Neural progenitor cell (in vitro differentiated cells): Measurements from ENCODE around the gene COLEC12. TPM values are rescaled to one million over a fixed set of nuclear protein-coding genes. Genes with fewer than 3 reads are reported as not detected.

Experiments
- DNase-seq: peaks from one replicate; pipeline ENCODE4 v3.0.0-alpha.2; 2016; ENCODE audit warnings: low spot score
- H2AFZ ChIP-seq: fragments of 200-600 bp; sonication (generic); replicated peaks from 2 replicates; pipeline ENCODE4 v1.6.1; 2016; ENCODE audit warnings: antibody characterized with exemption
- H3F3A ChIP-seq: fragments of 200-600 bp; sonication (generic); 2 replicates; pipeline ENCODE4 v1.6.1; 2016; ENCODE audit warnings: antibody characterized with exemption, low read depth
- H3K27ac ChIP-seq: fragments of 200-600 bp; sonication (generic); 2 replicates; pipeline ENCODE4 v1.5.1; 2016; ENCODE audit warnings: mild to moderate bottlenecking
- H3K27me3 ChIP-seq: fragments of 200-600 bp; sonication (generic); 2 replicates; pipeline ENCODE4 v1.6.1; 2016; ENCODE audit warnings: mild to moderate bottlenecking, moderate library complexity
- H3K36me3 ChIP-seq: fragments of 200-600 bp; sonication (generic); 2 replicates; pipeline ENCODE4 v1.5.1; 2016
- H3K4me1 ChIP-seq: fragments of 200-600 bp; sonication (generic); 2 replicates; pipeline ENCODE4 v1.6.1; 2016; ENCODE audit warnings: mixed run types
- H3K4me2 ChIP-seq: fragments of 200-600 bp; sonication (generic); 2 replicates; pipeline ENCODE4 v1.6.1; 2016
- H3K4me3 ChIP-seq: fragments of 200-600 bp; sonication (generic); 2 replicates; pipeline ENCODE4 v1.5.1; 2016
- H3K79me2 ChIP-seq: fragments of 200-600 bp; sonication (generic); 2 replicates; pipeline ENCODE4 v1.6.1; 2016; ENCODE audit warnings: low read depth
- H3K9ac ChIP-seq: fragments of 200-600 bp; sonication (generic); 2 replicates; pipeline ENCODE4 v1.6.1; 2016
- H3K9me3 ChIP-seq: fragments of 200-600 bp; sonication (generic); 2 replicates; pipeline ENCODE4 v1.5.1; 2016; ENCODE audit warnings: low read depth
- H4K20me1 ChIP-seq: fragments of 200-600 bp; sonication (generic); 2 replicates; pipeline ENCODE4 v1.6.1; 2016; ENCODE audit warnings: low read depth
- H3K27ac Mint-ChIP-seq: 3 replicates; pipeline ENCODE4 v1.8.0; 2021; ENCODE audit warnings: mixed read lengths
- H3K27me3 Mint-ChIP-seq: 2 replicates; pipeline ENCODE4 v1.8.0; 2022; ENCODE audit warnings: low read depth, mild to moderate bottlenecking, inconsistent platforms, moderate library complexity, mixed read lengths; ENCODE audit not compliant: insufficient read depth
- H3K36me3 Mint-ChIP-seq: 3 replicates; pipeline ENCODE4 v1.8.0; 2021; ENCODE audit warnings: mixed read lengths
- H3K4me1 Mint-ChIP-seq: 3 replicates; pipeline ENCODE4 v1.8.0; 2021; ENCODE audit warnings: mixed read lengths
- H3K4me3 Mint-ChIP-seq: 3 replicates; pipeline ENCODE4 v1.8.0; 2021; ENCODE audit warnings: mild to moderate bottlenecking, moderate library complexity, mixed read lengths
- H3K9me3 Mint-ChIP-seq: 3 replicates; pipeline ENCODE4 v1.8.0; 2020; ENCODE audit warnings: mixed read lengths
- CTCF ChIP-seq: fragments of 200-600 bp; sonication (generic); IDR thresholded peaks from 2 replicates; pipeline ENCODE4 v1.5.1; 2017; ENCODE audit warnings: antibody characterized with exemption, mild to moderate bottlenecking
- EZH2 ChIP-seq: fragments of 200-600 bp; sonication (generic); IDR thresholded peaks from 2 replicates; pipeline ENCODE4 v1.6.1; 2017; ENCODE audit warnings: antibody characterized with exemption, mild to moderate bottlenecking, moderate library complexity
- EZH2phosphoT487 ChIP-seq: fragments of 200-600 bp; sonication (generic); IDR thresholded peaks from 2 replicates; pipeline ENCODE4 v1.6.1; 2017; ENCODE audit warnings: antibody characterized with exemption
- total RNA-seq: library from RNA; depleted of rRNA; stranded (reverse); fragments of >200 nt; gene quantifications from 2 replicates; pipeline ENCODE4 v1.2.3, GENCODE V29; 2015; ENCODE audit warnings: low replicate concordance

The COLEC12 gene
- total RNA-seq, 1 donor from 2014 or later = 2.0 TPM

DNA sequence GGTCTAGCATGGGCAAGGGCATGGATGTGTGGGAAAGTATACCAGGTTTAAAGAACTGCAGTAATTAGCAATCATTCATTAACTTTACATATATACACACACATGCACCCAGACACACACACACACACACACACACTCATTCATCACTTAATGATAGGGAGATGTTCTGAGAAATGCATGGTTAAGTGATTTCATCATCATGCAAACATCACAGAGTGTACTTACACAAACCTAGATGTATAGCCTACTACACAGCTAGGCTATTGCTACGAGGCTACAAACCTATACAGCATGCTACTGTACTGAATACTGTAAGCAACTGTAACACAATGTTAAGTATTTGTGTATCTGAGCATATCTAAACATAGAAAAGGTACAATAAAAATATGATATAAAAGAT, 83.6 kb downstream of the COLEC12 start:
- H3K9ac ChIP-seq = no peak overlapping the region
- no peaks in the 10 kb centered on the region for H3K36me3 ChIP-seq
- H3K4me2 ChIP-seq = no peak overlapping the region
- H4K20me1 ChIP-seq = no peaks in the 10 kb centered on the region
- Mint-ChIP-seq H3K4me1 (peaks cover 17% of the 10 kb centered on the region), H3K27ac (no peak overlapping the region), H3K27me3 (no peaks in the 10 kb centered on the region), H3K4me3 (no peak overlapping the region), H3K36me3 (peaks cover 4% of the 10 kb centered on the region), H3K9me3 (peaks cover under 1% of the 10 kb centered on the region)
- H3K9me3 ChIP-seq = no peaks in the 10 kb centered on the region
- no peak overlapping the region for H3K27ac ChIP-seq
- no peak overlapping the region for H3K4me3 ChIP-seq
- H2AFZ ChIP-seq = no peak overlapping the region
- no peaks in the 10 kb centered on the region for H3F3A ChIP-seq
- H3K4me1 ChIP-seq = no peaks in the 10 kb centered on the region
- no peaks in the 10 kb centered on the region for H3K79me2 ChIP-seq
- H3K27me3 ChIP-seq = no peaks in the 10 kb centered on the region
- no peak for DNase-seq
- TF ChIP-seq EZH2 (no peak), EZH2phosphoT487 (no peak), CTCF (no peak)

DNA sequence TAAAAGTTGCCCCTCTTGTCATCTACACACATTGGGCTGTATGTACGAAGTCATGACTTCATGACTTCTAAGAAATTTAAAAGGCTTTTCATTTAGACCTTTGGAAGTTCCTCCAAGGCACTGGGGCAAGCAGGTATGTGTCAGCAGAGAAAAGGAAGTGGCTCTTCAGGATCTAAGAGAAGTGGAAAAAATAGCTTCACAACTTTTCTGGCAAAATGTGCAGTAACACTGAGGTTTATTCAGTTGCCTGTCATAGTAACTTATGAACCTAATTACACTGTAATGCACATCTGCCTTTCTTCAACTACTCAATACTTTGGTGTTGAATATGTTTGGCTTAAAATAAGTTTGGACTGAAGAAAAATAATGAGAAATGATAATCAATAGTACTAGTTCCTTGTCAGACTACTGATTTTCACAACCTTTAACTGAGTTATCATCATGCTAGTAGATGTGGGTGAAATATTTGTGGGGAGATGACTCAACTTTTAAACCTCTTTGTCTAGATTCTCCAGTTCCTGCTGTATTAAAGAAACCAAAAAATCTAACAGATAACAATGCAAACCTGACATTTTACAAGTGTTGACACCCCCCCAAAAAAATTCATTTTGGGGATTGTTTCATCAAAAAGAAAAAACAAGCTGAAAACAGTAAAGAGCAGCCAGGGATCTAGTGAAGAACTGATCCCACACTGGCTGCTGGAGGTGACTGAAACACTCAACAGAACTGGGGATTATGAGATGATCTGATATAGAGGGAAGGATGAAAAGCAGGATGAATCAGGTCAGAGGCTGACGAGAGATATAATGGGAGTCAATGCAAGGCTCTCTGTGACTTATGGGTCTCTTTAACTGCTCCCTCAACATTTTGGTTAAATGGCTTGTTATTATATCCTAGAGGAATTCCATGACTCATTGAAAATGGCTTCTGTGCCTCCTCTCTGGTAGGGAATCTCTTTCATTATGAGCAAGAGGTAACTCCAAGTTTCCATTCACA, 84.6 kb downstream of the COLEC12 start:
- no peak for DNase-seq
- Histone ChIP-seq H3K27me3 (no peaks in the 10 kb centered on the region), H3K9me3 (no peaks in the 10 kb centered on the region), H3K4me3 (no peak overlapping the region), H3K36me3 (no peaks in the 10 kb centered on the region), H3K4me1 (no peaks in the 10 kb centered on the region), H3K4me2 (no peak overlapping the region), H3K9ac (no peak overlapping the region), H2AFZ (no peak overlapping the region), H3K27ac (no peak overlapping the region), H3K79me2 (no peaks in the 10 kb centered on the region), H3F3A (no peaks in the 10 kb centered on the region), H4K20me1 (no peaks in the 10 kb centered on the region)
- TF ChIP-seq EZH2phosphoT487 = no peak
- TF ChIP-seq EZH2 = no peak
- TF ChIP-seq CTCF = no peak
- Mint-ChIP-seq H3K4me3 (no peak overlapping the region), H3K9me3 (peaks cover 7% of the 10 kb centered on the region), H3K27me3 (no peaks in the 10 kb centered on the region), H3K4me1 (peaks cover 8% of the 10 kb centered on the region), H3K27ac (no peak overlapping the region), H3K36me3 (peaks cover 4% of the 10 kb centered on the region)

- H3K4me3 ChIP-seq = no peak overlapping the region
- no peaks in the 10 kb centered on the region for H3K9me3 ChIP-seq
- Mint-ChIP-seq H3K4me1 (peaks cover 4% of the 10 kb centered on the region), H3K27ac (no peak overlapping the region), H3K36me3 (peaks cover 4% of the 10 kb centered on the region), H3K9me3 (peaks cover 8% of the 10 kb centered on the region), H3K4me3 (no peak overlapping the region), H3K27me3 (no peaks in the 10 kb centered on the region)
- H4K20me1 ChIP-seq = no peaks in the 10 kb centered on the region
- H3K36me3 ChIP-seq = no peaks in the 10 kb centered on the region
- no peaks in the 10 kb centered on the region for H3F3A ChIP-seq
- H3K4me1 ChIP-seq = no peaks in the 10 kb centered on the region
- H3K27ac ChIP-seq = no peak overlapping the region
- H3K79me2 ChIP-seq = no peaks in the 10 kb centered on the region
- H3K27me3 ChIP-seq = no peaks in the 10 kb centered on the region
- no peak overlapping the region for H3K9ac ChIP-seq
- H3K4me2 ChIP-seq = no peak overlapping the region
- no peak overlapping the region for H2AFZ ChIP-seq
- TF ChIP-seq EZH2phosphoT487 (no peak), CTCF (no peak), EZH2 (no peak)
- no peak for DNase-seq
These were observed 85.5 kb downstream of the COLEC12 start for GRCh38 chr18:415047-415446.
